ENCODE results near the gene CSMD2. TPM values are rescaled to one million over a fixed set of nuclear protein-coding genes. Genes with fewer than 3 reads are reported as not detected.

CSMD2 gene
- total RNA-seq, 4 donors from 2014 or later: 8.6 TPM; not detected in 3

DNA sequence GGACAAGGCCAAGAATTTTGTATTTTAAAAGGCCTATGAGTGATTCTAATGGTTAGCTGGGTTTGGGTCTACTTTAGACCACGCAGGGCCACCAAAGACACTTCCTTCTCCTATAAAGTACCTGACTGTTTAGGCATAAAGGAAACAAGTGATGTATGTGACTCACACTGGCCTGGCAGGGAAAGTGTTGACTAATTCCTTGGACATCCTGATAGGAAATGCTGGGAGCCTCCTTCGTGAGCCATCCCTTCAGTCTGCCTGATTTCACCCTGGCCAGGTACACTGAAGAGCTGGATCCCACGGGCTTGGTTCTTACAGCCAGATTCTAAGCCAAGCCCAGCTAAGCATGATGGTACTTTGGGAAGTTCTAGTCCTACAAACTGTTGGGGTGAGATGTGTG lies 401.6 kb downstream of the CSMD2 start:
- no peak overlapping the region for H3K4me3 ChIP-seq
- H3K27ac ChIP-seq: no peak overlapping the region
- no peak for DNase-seq
- no peaks in the 10 kb centered on the region for H3K27me3 ChIP-seq
- no peaks in the 10 kb centered on the region for H3K9me3 ChIP-seq
- intact Hi-C loops (cut with DNase I; ENCODE audit: low total_unique reads): no loop called here
- TF ChIP-seq, protein P1, sequence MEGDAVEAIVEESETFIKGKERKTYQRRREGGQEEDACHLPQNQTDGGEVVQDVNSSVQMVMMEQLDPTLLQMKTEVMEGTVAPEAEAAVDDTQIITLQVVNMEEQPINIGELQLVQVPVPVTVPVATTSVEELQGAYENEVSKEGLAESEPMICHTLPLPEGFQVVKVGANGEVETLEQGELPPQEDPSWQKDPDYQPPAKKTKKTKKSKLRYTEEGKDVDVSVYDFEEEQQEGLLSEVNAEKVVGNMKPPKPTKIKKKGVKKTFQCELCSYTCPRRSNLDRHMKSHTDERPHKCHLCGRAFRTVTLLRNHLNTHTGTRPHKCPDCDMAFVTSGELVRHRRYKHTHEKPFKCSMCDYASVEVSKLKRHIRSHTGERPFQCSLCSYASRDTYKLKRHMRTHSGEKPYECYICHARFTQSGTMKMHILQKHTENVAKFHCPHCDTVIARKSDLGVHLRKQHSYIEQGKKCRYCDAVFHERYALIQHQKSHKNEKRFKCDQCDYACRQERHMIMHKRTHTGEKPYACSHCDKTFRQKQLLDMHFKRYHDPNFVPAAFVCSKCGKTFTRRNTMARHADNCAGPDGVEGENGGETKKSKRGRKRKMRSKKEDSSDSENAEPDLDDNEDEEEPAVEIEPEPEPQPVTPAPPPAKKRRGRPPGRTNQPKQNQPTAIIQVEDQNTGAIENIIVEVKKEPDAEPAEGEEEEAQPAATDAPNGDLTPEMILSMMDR (IDR thresholded peaks at IDR 0.05): no peak
- H3K4me1 ChIP-seq: no peaks in the 10 kb centered on the region
- no peaks in the 10 kb centered on the region for H3K36me3 ChIP-seq

DNA sequence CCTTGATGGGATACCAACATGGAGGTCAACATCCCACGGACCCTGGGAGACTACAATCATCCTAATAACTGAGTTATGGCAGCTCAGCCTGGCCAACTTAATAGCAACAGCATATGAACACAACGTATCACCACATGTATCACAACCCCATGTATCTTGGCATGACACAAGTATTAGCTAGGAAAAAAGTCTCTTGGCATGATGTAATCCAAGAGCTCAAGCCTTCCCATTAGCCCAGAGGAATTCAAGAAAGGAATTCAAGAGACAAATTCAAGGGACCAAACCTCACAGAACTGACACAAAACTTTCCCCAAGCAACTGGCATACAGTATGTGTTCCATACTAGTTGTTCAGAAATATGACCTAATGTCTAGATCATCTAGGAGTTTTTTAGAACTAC lies 402.1 kb downstream of the CSMD2 start:
- intact Hi-C loops (cut with DNase I; ENCODE audit: low total_unique reads): no loop called here
- Histone ChIP-seq H3K9me3 (no peaks in the 10 kb centered on the region), H3K36me3 (no peaks in the 10 kb centered on the region), H3K27ac (no peak overlapping the region), H3K4me1 (no peaks in the 10 kb centered on the region), H3K4me3 (no peak overlapping the region), H3K27me3 (no peaks in the 10 kb centered on the region)
- no peak for DNase-seq
- no peak for TF ChIP-seq POLR2A (IDR thresholded peaks at IDR 0.05)
- TF ChIP-seq, protein P1 (IDR thresholded peaks at IDR 0.05): no peak

DNA sequence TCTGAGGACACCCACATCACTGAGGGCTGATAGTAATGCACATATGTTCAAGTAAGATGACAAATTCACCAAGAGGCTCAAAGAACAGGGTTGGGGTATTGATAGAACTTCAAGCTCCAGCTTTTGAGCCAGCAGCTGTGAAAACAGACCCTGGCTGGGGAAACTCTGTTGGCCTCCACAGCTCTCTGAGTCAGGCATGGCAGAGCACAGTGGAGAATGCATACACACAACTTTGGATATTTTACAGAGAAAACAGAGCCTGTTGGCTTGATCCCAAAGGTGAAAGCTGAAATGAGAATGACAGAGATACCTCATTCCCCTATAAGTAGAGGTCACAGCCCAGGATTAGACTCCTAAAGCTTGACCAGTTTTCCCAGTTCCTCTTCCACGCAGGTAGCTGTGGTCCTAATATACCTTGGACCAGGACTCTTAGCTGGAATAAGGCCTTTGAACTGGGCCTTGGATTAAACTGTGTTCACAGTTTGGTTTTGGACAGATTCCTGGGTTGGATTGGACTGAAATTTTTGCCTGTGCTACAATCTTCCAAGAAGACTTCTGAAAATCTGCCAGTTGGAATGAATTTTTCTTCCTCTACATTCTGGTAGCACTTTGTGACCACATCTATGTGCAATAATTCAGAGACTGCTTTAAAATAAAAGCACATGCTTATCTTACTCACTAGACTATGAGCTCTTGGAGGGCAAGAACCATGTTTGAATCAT lies 402.8 kb downstream of the CSMD2 start:
- intact Hi-C loops (cut with DNase I; ENCODE audit: low total_unique reads): no loop called here
- no peak for TF ChIP-seq POLR2A (IDR thresholded peaks at IDR 0.05)
- TF ChIP-seq, protein P1 (IDR thresholded peaks at IDR 0.05): no peak
- no peak for DNase-seq
- Histone ChIP-seq H3K9me3 (no peaks in the 10 kb centered on the region), H3K4me3 (no peak overlapping the region), H3K36me3 (no peaks in the 10 kb centered on the region), H3K4me1 (no peaks in the 10 kb centered on the region), H3K27ac (no peak overlapping the region), H3K27me3 (no peaks in the 10 kb centered on the region)

DNA sequence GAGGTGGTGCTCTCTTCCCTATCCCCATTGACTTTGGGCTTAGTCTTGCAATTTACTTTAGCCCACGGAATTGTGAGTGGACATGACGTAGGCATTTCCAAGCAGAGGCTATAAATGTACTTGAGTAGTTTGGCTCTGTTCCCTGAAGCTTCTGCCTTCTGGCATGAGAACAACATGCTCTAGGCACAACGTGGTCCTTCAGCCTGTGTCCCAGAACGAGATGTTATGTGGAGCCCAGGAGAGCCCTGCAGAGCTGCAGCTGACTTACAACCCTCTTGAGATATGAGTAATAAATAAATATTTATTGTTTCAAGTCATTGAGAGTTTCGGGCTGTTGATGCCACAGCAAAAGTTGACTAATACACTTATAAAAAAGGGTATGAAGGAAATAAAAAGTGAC lies 406.3 kb downstream of the CSMD2 start:
- no peak overlapping the region for H3K4me3 ChIP-seq
- no peaks in the 10 kb centered on the region for H3K27me3 ChIP-seq
- intact Hi-C loops (cut with DNase I; ENCODE audit: low total_unique reads): no loop called here
- H3K9me3 ChIP-seq: no peaks in the 10 kb centered on the region
- no peak for DNase-seq
- no peak for TF ChIP-seq POLR2A (IDR thresholded peaks at IDR 0.05)
- TF ChIP-seq, protein P1 (IDR thresholded peaks at IDR 0.05): no peak
- no peak overlapping the region for H3K27ac ChIP-seq
- no peaks in the 10 kb centered on the region for H3K4me1 ChIP-seq
- no peaks in the 10 kb centered on the region for H3K36me3 ChIP-seq

DNA sequence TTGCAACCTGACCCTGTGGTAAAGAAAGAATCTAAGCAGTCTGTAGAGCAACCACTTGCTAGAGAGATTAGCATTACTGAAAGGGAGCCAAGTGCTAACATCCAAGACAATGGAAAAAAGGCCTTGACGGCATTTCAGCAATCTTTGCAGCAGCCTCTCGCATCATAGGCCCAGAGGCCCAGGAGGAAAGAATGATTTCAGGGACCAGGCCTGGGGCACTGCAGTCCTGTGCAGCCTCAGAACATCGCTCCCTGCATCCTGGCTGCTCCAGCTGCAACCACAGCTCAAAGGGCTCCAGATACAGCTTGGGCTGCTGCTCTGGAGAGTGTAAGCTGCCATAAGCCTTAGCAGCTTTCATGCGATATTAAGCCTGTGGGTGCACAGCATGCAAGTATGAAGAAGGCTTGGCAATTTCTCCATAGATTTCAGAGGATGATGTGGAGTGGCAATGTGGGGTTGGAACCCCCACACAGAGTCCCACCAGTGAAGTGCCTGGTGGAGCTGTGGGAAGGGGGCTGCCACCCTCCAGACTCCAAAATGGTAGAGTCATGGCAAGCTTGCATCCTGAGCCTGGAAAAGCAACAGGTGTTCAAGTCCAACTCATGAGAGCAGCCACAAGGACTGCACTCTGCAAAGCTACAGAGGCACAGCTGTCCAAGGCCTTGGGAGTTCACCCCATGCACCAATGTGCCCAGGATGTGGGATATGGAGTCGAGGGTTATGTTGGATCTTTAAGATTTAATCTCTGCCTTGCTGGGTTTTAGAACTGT lies 411.8 kb downstream of the CSMD2 start:
- Histone ChIP-seq H3K36me3 (no peaks in the 10 kb centered on the region), H3K9me3 (no peaks in the 10 kb centered on the region), H3K27ac (no peak overlapping the region), H3K4me3 (no peak overlapping the region), H3K27me3 (no peaks in the 10 kb centered on the region), H3K4me1 (no peaks in the 10 kb centered on the region)
- no peak for DNase-seq
- TF ChIP-seq, protein P1 (IDR thresholded peaks at IDR 0.05): no peak
- intact Hi-C loops (cut with DNase I; ENCODE audit: low total_unique reads): no loop called here
